Measurements from ENCODE around the gene USP35. TPM values are rescaled to one million over a fixed set of nuclear protein-coding genes. Genes with fewer than 3 reads are reported as not detected.
"Not testable (repeated sequence)": the region's sequence is repeated elsewhere in the genome, so short reads cannot be mapped to it uniquely, and the experiment has no call there.

The USP35 gene
- total and polyA plus RNA-seq, 12 donors: 13.6 to 75.9 (median 32.1) TPM

GRCh38 chr11:78170413-78170812 lies 18.3 kb upstream of the USP35 start:
- intact Hi-C loops (cut with DNase I): no loop called here
- no peak for DNase-seq
- H3K27me3 ChIP-seq: no peaks in the 10 kb centered on the region
- peak overlapping the region; percentile 80 to 99 (median 90) for H3K27ac ChIP-seq
- peaks cover 0 to 15% of the 10 kb centered on the region in 2 donors for H3K36me3 ChIP-seq (replicated peaks in 1 of 2)
- H3K4me1 ChIP-seq (replicated peaks in 1 of 2): peaks cover 15 to 51% of the 10 kb centered on the region in 2 donors
- H3K9me3 ChIP-seq (replicated peaks in 1 of 3): no peaks in the 10 kb centered on the region
- TF ChIP-seq POLR2A (IDR thresholded peaks at IDR 0.05) (no peak), CTCF (IDR thresholded peaks at IDR 0.05) (no peak)
- WGBS, 4 donors: 87 to 93% (median 91%) methylated on average over 10 to 11 of the region's 11 CpGs
- H3K4me3 ChIP-seq: no peak overlapping the region

GRCh38 chr11:78170874-78171549 lies 17.7 kb upstream of the USP35 start:
- 48 to 65% (median 53%) methylated on average over 7 of the region's 7 CpGs for WGBS, 4 donors
- intact Hi-C loops (cut with DNase I): no loop called here
- peaks cover 15 to 51% of the 10 kb centered on the region in 2 donors for H3K4me1 ChIP-seq (replicated peaks in 1 of 2)
- H3K27me3 ChIP-seq: no peaks in the 10 kb centered on the region
- H3K9me3 ChIP-seq (replicated peaks in 1 of 3): no peaks in the 10 kb centered on the region
- H3K4me3 ChIP-seq: no peak overlapping the region
- H3K36me3 ChIP-seq (replicated peaks in 1 of 2): peaks cover 0 to 15% of the 10 kb centered on the region in 2 donors
- H3K27ac ChIP-seq: peak overlapping the region; percentile 52 to 99 (median 83)
- peak in 3 of 7 donors; percentile 47 to 57 (median 48) for DNase-seq
- TF ChIP-seq CTCF (IDR thresholded peaks at IDR 0.05) (no peak), POLR2A (IDR thresholded peaks at IDR 0.05) (no peak)

GRCh38 chr11:78171951-78172350 lies 16.8 kb upstream of the USP35 start:
- H3K4me1 ChIP-seq (replicated peaks in 1 of 2): peaks cover 15 to 46% of the 10 kb centered on the region in 2 donors
- peak overlapping the region in 4 of 5 donors; percentile 1 to 99 (median 74) for H3K27ac ChIP-seq
- no peaks in the 10 kb centered on the region for H3K27me3 ChIP-seq
- TF ChIP-seq POLR2A (IDR thresholded peaks at IDR 0.05) (no peak), CTCF (IDR thresholded peaks at IDR 0.05) (no peak)
- WGBS, 4 donors: 72 to 93% (median 78%) methylated on average over 2 to 6 of the region's 6 CpGs
- no peak overlapping the region for H3K4me3 ChIP-seq
- H3K36me3 ChIP-seq (replicated peaks in 1 of 2): peaks cover 0 to 15% of the 10 kb centered on the region in 2 donors
- DNase-seq: peak in 1 of 7 donors; percentile 36
- intact Hi-C loops (cut with DNase I): no loop called here
- H3K9me3 ChIP-seq (replicated peaks in 1 of 3): no peaks in the 10 kb centered on the region

GRCh38 chr11:78175862-78176261 lies 12.9 kb upstream of the USP35 start:
- intact Hi-C loops (cut with DNase I); H3K27me3 ChIP-seq; DNase-seq; H3K9me3 ChIP-seq (replicated peaks in 1 of 3); H3K27ac ChIP-seq; H3K4me3 ChIP-seq: not testable (repeated sequence)
- Histone ChIP-seq H3K4me1 (replicated peaks in 1 of 2) (peaks cover 0 to 33% of the 10 kb centered on the region in 2 donors), H3K36me3 (replicated peaks in 1 of 2) (peaks cover 0 to 15% of the 10 kb centered on the region in 2 donors)
- WGBS, 4 donors: 94 to 100% (median 97%) methylated on average over 3 of the region's 3 CpGs

All from adrenal gland (tissue), 12 donors.